MM.1S (cell line): ENCODE measurements around the gene NEURL1.
A peak's percentile ranks its signal among the peaks of the same experiment; 100 is the strongest.

Experiments
- DNase-seq: peaks from one replicate; pipeline ENCODE4 v3.0.0-alpha.2; 2015
- H2AFZ ChIP-seq: fragments of 300-600 bp; sonication (generic); 2 replicates; pipeline ENCODE4 v1.6.0; 2016; ENCODE audit warnings: antibody characterized with exemption, low read length
- H3F3A ChIP-seq: fragments of 300-600 bp; sonication (generic); 2 replicates; pipeline ENCODE4 v1.6.1; 2016; ENCODE audit warnings: mild to moderate bottlenecking, antibody characterized with exemption, low read length, moderate library complexity, mixed read lengths; ENCODE audit not compliant: insufficient read depth
- H3K27ac ChIP-seq: fragments of 300-600 bp; sonication (generic); 2 replicates; pipeline ENCODE4 v1.5.1; 2016; ENCODE audit warnings: mild to moderate bottlenecking, low read length
- H3K27me3 ChIP-seq: fragments of 300-600 bp; sonication (generic); replicated peaks from 2 replicates; pipeline ENCODE4 v1.6.0; 2016; ENCODE audit warnings: low read length; ENCODE audit not compliant: insufficient read depth
- H3K36me3 ChIP-seq: fragments of 300-600 bp; sonication (generic); replicated peaks from 2 replicates; pipeline ENCODE4 v1.6.1; 2016; ENCODE audit warnings: mild to moderate bottlenecking, low read length, mixed read lengths; ENCODE audit not compliant: insufficient read depth
- H3K4me1 ChIP-seq: fragments of 300-600 bp; sonication (generic); 2 replicates; pipeline ENCODE4 v1.6.1; 2016; ENCODE audit warnings: low read length, mixed read lengths
- H3K4me2 ChIP-seq: fragments of 300-600 bp; sonication (generic); 2 replicates; pipeline ENCODE4 v1.6.0; 2016; ENCODE audit warnings: low read depth, low read length
- H3K4me3 ChIP-seq: fragments of 300-600 bp; sonication (generic); 2 replicates; pipeline ENCODE4 v1.5.1; 2016; ENCODE audit warnings: low read length, mixed read lengths
- H3K79me2 ChIP-seq: fragments of 300-600 bp; sonication (generic); 2 replicates; pipeline ENCODE4 v1.6.1; 2016; ENCODE audit warnings: mixed run types, low read length, mixed read lengths
- H3K9ac ChIP-seq: fragments of 300-600 bp; sonication (generic); 2 replicates; pipeline ENCODE4 v1.6.1; 2016; ENCODE audit warnings: low read length, mixed read lengths
- H3K9me2 ChIP-seq: fragments of 300-600 bp; sonication (generic); replicated peaks from 2 replicates; pipeline ENCODE4 v1.6.1; 2016; ENCODE audit warnings: mild to moderate bottlenecking, low read length, mixed read lengths; ENCODE audit not compliant: insufficient read depth
- H3K9me3 ChIP-seq: fragments of 300-600 bp; sonication (generic); replicated peaks from 2 replicates; pipeline ENCODE4 v1.6.1; 2016; ENCODE audit warnings: mild to moderate bottlenecking, low read length, mixed read lengths; ENCODE audit not compliant: insufficient read depth
- H4K20me1 ChIP-seq: fragments of 300-600 bp; sonication (generic); 2 replicates; pipeline ENCODE4 v1.6.1; 2016; ENCODE audit warnings: mild to moderate bottlenecking, low read length, moderate library complexity, mixed read lengths; ENCODE audit not compliant: insufficient read depth
- EZH2 ChIP-seq: fragments of 300-600 bp; sonication (generic); optimal IDR thresholded peaks from 2 replicates; pipeline ENCODE3; 2017; ENCODE audit warnings: low read depth, mild to moderate bottlenecking, antibody characterized with exemption, low read length, mixed read lengths
- EZH2phosphoT487 ChIP-seq: fragments of 300-600 bp; sonication (generic); IDR thresholded peaks from 2 replicates; pipeline ENCODE4 v1.6.1; 2018; ENCODE audit warnings: antibody characterized with exemption, low read length
- TF ChIP-seq, protein P1 (sequence below): fragments of 300-600 bp; sonication (generic); IDR thresholded peaks from 2 replicates; pipeline ENCODE4 v1.5.1; 2016; ENCODE audit warnings: antibody characterized with exemption, low read length, mixed read lengths

Gene NEURL1

DNA sequence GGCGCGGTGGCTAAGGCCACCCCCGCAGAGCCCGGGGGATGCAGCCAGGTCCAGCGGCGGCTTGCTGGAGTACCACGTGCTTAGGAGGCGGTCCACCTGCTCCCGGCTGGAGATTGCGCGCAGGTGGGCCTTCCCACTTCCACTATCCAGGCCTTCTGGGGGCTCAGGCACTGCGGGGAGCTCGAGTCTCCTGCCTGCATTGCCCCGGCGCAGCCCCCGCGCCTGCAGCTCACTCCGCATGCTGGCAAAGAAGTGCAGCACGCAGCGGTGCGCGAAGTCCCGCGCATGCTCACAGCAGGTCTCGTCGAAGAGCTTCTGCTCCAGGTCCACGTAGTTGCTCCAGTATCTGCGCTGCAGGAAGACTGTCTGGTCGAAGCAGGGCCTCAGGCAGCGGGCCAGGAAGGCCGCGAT lies 20.2 kb upstream of the NEURL1 start:
- no peaks in the 10 kb centered on the region for H3K27me3 ChIP-seq
- peak overlapping the region; percentile 93; the same call in 1 of the 2 replicates for H3K27ac ChIP-seq
- no peak overlapping the region for H3K4me2 ChIP-seq
- TF ChIP-seq EZH2phosphoT487: no peak
- TF ChIP-seq, protein P1, sequence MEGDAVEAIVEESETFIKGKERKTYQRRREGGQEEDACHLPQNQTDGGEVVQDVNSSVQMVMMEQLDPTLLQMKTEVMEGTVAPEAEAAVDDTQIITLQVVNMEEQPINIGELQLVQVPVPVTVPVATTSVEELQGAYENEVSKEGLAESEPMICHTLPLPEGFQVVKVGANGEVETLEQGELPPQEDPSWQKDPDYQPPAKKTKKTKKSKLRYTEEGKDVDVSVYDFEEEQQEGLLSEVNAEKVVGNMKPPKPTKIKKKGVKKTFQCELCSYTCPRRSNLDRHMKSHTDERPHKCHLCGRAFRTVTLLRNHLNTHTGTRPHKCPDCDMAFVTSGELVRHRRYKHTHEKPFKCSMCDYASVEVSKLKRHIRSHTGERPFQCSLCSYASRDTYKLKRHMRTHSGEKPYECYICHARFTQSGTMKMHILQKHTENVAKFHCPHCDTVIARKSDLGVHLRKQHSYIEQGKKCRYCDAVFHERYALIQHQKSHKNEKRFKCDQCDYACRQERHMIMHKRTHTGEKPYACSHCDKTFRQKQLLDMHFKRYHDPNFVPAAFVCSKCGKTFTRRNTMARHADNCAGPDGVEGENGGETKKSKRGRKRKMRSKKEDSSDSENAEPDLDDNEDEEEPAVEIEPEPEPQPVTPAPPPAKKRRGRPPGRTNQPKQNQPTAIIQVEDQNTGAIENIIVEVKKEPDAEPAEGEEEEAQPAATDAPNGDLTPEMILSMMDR: no peak
- TF ChIP-seq EZH2: no peak
- no peaks in the 10 kb centered on the region for H3K9me2 ChIP-seq
- no peak for DNase-seq
- H4K20me1 ChIP-seq: no peaks in the 10 kb centered on the region
- H3K9me3 ChIP-seq: no peaks in the 10 kb centered on the region
- H3F3A ChIP-seq: peaks cover 28% of the 10 kb centered on the region
- H2AFZ ChIP-seq: no peak overlapping the region
- H3K4me3 ChIP-seq: no peak overlapping the region
- H3K79me2 ChIP-seq: no peaks in the 10 kb centered on the region
- peaks cover 33% of the 10 kb centered on the region for H3K4me1 ChIP-seq
- no peaks in the 10 kb centered on the region for H3K36me3 ChIP-seq
- no peak overlapping the region for H3K9ac ChIP-seq

DNA sequence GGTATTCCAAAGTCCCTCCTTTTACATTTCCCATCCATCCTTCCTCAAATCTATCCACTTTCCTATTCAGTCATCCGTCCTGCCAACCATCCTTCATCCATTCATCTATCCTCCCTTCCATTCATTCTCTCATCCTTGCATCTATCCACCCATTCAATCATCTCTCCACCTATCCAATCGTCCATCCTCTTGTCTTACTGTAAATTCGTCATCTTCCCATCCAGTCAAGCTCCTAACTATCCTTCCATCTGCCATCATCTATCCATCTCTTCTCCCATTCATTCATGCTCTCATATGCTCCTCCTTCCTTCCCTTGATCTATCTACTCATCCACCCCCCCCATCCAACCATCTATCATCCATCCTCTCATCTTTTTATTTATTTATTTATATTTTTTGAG lies 19.4 kb upstream of the NEURL1 start:
- TF ChIP-seq EZH2 (no peak), EZH2phosphoT487 (no peak)
- TF ChIP-seq, protein P1: no peak
- Histone ChIP-seq H3F3A (peaks cover 28% of the 10 kb centered on the region), H3K4me1 (peaks cover 33% of the 10 kb centered on the region)

DNA sequence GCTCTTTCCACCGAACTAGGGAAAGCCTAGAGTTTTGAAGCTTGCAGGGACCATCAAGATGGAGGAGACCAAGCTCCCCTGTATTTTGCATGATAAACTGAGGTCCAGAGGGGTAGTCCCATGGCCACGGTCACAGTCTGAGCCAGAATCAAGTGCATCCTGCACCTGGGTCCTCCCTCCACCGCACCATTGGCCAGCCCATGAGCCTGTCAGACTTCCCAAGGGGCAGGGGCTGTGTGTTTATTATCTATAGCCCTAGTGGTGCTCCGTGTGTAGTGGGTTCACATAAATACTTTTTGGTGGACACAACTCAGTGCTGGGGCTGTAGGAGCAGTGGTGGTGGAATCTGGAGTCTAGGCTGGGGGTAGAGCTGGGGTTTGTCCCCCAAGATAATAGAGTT lies 18.1 kb upstream of the NEURL1 start:
- H3K4me3 ChIP-seq: no peak overlapping the region
- H3K4me2 ChIP-seq: no peak overlapping the region
- no peak for DNase-seq
- peaks cover 32% of the 10 kb centered on the region for H3K4me1 ChIP-seq
- TF ChIP-seq EZH2: no peak
- TF ChIP-seq, protein P1: no peak
- TF ChIP-seq EZH2phosphoT487: no peak
- no peaks in the 10 kb centered on the region for H4K20me1 ChIP-seq
- peaks cover 27% of the 10 kb centered on the region for H3F3A ChIP-seq
- no peaks in the 10 kb centered on the region for H3K9me2 ChIP-seq
- no peaks in the 10 kb centered on the region for H3K9me3 ChIP-seq
- no peaks in the 10 kb centered on the region for H3K79me2 ChIP-seq
- H3K27me3 ChIP-seq: no peaks in the 10 kb centered on the region
- H2AFZ ChIP-seq: no peak overlapping the region
- no peak overlapping the region for H3K9ac ChIP-seq
- H3K36me3 ChIP-seq: no peaks in the 10 kb centered on the region
- no peak overlapping the region for H3K27ac ChIP-seq

More for the DNA sequence above, 19.4 kb upstream of the NEURL1 start:
- H4K20me1 ChIP-seq: no peaks in the 10 kb centered on the region
- no peaks in the 10 kb centered on the region for H3K36me3 ChIP-seq
- no peak for DNase-seq
- no peak overlapping the region for H2AFZ ChIP-seq
- H3K27ac ChIP-seq: no peak overlapping the region
- no peak overlapping the region for H3K4me2 ChIP-seq
- H3K4me3 ChIP-seq: no peak overlapping the region
- no peaks in the 10 kb centered on the region for H3K27me3 ChIP-seq
- H3K9me2 ChIP-seq: no peaks in the 10 kb centered on the region
- no peaks in the 10 kb centered on the region for H3K79me2 ChIP-seq
- H3K9me3 ChIP-seq: no peaks in the 10 kb centered on the region
- H3K9ac ChIP-seq: no peak overlapping the region
